EH (cell line): ENCODE results near the gene SLC39A6.
"Not testable (repeated sequence)": the region's sequence is repeated elsewhere in the genome, so short reads cannot be mapped to it uniquely, and the experiment has no call there.

ENCODE experiments used
- DNase-seq: peaks from one replicate; pipeline ENCODE4 v3.0.0-alpha.2; 2015; ENCODE audit warnings: low read depth

SLC39A6 gene, protein sequence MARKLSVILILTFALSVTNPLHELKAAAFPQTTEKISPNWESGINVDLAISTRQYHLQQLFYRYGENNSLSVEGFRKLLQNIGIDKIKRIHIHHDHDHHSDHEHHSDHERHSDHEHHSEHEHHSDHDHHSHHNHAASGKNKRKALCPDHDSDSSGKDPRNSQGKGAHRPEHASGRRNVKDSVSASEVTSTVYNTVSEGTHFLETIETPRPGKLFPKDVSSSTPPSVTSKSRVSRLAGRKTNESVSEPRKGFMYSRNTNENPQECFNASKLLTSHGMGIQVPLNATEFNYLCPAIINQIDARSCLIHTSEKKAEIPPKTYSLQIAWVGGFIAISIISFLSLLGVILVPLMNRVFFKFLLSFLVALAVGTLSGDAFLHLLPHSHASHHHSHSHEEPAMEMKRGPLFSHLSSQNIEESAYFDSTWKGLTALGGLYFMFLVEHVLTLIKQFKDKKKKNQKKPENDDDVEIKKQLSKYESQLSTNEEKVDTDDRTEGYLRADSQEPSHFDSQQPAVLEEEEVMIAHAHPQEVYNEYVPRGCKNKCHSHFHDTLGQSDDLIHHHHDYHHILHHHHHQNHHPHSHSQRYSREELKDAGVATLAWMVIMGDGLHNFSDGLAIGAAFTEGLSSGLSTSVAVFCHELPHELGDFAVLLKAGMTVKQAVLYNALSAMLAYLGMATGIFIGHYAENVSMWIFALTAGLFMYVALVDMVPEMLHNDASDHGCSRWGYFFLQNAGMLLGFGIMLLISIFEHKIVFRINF

DNA sequence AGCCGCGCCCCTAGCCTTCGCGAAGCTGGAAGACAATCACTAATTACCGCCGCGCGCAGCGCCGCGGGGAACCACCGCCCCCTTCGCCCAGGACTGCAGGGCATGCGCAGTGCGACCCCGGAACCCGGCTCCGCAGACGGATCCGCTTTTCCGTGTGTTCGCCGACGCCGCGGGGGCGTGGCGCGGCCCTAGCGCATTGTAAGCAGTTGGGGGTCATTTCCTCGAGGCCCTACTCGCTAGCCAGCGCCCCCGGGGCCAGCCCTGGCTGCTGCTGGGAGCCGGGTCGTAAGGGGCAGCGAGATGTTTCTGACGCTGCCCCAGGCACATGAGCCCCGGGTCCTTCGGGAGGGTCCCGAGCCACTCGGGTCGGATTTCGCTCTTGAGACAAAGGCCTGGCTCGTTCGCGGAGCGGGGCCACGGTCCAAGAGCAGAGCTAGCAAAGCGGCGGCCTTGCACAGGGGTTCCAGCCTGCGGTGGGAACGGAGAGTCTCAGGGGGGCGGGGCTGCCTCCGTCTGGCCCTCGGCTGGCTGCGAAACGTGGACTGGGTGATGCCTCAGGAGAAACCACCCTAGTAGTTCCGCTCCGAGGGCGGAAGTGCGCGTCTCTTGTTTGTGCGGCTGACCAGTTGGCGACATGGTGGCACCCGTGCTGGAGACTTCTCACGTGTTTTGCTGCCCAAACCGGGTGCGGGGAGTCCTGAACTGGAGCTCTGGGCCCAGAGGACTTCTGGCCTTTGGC is at the start of gene SLC39A6, which contains the start of gene ELP2:
Gene SLC39A6 (minus strand): TSS at position 41 of the 739 bp plus-strand sequence. CDS start 2,333 bp downstream, outside the sequence.
Gene ELP2 (plus strand): TSS at position 600 of the 739 bp plus-strand sequence. CDS start 35 bp downstream, at position 635.
- DNase-seq: peak; percentile 95

- no peak for DNase-seq
Observed at GRCh38 chr18:36177913-36178312, 48.8 kb upstream of the SLC39A6 start.

GRCh38 chr18:36176711-36177110 is 47.6 kb upstream of the SLC39A6 start:
- peak; percentile 50 for DNase-seq

- no peak for DNase-seq
Observed at GRCh38 chr18:36176177-36176584, 47.0 kb upstream of the SLC39A6 start.

- no peak for DNase-seq
Observed at GRCh38 chr18:36175481-36175880, 46.3 kb upstream of the SLC39A6 start.

DNA sequence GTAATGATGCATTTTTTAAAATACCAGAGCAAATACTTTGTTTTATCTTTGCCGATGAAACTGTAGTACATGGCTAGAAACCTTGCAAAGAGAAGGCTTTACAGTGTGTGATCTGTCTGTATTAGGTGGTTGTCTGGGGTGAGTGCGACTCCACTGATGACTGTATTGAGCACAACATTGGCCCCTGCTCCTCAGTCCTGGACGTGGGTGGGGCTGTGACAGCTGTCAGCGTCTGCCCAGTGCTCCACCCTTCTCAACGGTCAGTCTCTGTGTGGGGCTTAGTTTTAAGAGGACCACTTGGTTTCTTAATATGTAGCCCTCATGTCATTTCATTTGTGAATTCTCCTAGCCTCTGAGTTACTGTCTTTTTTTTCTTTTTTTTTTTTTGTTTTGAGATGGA is 40.8 kb upstream of the SLC39A6 start:
- DNase-seq: no peak

- DNase-seq: not testable (repeated sequence)
Observed at GRCh38 chr18:36168296-36168695, 39.2 kb upstream of the SLC39A6 start.

DNA sequence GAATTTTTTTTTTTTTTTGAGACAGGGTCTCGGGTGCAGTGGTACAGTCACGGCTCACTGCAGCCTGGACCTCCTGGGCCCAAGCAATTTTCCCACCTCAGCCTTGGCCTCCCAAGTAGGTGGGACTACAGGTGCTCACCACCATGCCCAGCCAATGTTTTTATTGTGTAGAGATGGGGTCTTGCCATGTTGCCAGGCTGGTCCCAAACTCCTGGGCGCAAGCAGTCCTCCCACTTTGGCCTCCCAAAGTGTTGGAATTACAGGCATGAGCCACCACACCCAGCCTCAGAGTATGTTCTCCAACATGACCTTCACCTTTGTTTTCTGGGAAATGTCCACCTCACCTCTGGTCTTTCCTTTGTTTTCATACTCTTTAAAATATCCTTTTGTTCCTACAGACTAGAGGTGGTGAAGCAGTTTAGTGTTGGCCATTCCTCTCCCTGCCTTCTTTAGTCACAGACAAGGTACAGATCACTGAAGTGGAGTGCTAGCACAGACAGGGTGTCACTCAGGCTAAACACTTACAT is 38.6 kb upstream of the SLC39A6 start:
- DNase-seq: no peak

DNA sequence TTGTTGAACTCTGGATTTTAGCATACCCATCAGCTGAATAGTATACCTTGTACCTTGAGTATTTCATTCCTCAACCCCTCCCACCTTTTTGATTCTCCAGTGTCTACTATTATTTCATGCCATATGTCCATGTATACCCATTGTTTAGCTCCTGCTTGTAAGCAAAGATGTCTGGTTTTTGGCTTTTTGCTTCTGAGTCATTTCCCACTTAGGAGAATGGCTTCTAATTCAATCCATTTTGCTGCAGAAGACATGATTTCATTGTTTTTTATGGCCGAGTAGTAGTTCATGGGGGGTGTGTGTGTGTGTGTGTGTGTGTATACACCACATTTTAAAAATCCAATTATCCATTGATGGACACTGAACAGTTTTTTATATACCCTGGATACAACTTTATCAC is 33.8 kb upstream of the SLC39A6 start:
- no peak for DNase-seq

- no peak for DNase-seq
Observed at GRCh38 chr18:36160959-36161371, 31.8 kb upstream of the SLC39A6 start.

DNA sequence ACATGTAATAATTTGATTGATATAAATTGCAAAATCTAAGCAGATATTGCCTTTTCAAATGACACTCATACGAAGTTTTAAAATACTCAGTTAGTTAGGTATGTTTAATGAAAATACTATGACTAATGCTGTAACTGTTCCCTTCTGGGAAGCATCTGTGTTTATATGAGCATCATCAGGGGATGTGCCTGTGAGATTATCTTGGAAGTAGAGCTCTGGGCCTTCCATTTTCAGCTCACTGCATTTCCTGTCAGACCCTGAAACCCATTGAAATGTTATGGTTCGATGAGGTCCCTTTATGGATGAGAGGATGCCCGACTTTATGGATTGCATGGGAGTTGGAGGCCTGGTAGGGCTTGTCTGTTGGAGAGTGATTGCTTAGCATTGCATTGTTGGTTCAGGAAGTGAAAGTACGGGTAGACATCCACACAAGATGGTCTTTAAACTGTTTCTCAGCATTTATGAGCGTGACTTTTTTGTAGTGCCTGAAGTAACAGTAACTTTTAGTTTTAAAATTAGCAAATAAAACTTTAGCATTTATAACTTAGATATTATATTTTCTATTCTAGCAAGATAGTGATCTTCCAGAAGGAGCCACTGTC is 29.2 kb upstream of the SLC39A6 start:
- DNase-seq: peak; percentile 93

- peak; percentile 68 for DNase-seq
Observed at GRCh38 chr18:36157441-36157840, 28.3 kb upstream of the SLC39A6 start.

DNA sequence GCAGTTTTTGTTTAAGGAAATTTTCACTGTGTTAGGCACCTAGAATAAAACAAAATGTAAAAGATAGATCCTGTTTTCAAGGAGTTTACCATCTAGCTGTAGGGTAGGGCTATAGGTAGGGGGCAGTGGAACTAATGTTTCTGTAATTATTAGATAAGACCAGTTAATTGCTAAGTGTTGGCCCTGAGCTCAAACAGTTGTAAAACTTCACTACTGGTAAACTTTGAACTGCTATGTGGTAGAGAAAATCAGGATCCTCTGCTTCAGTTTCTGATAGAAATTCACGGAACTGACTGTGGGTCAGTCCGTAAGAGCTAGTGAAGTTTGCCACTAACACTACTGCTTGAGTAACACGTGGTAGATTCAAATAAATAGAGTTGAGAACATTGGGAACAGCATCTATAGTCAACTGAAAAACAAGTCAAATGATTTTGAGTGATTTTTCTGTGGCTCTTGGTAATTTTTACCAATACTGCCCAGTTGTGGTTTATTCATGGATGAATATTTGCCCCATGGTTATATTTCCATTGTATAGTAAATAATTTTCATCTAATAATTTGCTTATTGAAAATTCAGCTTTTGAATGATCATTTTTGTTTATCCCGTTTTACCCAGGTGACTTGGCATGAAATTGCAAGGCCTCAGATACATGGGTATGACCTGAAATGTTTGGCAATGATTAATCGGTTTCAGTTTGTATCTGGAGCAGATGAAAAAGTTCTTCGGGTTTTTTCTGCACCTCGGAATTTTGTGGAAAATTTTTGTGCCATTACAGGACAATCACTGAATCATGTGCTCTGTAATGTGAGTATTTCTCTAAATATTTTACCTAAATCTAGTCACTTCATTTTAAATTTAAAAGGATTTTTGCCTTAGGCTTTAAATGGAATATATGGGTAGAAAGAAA is 27.0 kb upstream of the SLC39A6 start:
- peak; percentile 63 for DNase-seq

GRCh38 chr18:36153771-36154170 is 24.6 kb upstream of the SLC39A6 start:
- DNase-seq: peak; percentile 63

- peak; percentile 96 for DNase-seq
Observed at GRCh38 chr18:36153203-36153602, 24.1 kb upstream of the SLC39A6 start.

DNA sequence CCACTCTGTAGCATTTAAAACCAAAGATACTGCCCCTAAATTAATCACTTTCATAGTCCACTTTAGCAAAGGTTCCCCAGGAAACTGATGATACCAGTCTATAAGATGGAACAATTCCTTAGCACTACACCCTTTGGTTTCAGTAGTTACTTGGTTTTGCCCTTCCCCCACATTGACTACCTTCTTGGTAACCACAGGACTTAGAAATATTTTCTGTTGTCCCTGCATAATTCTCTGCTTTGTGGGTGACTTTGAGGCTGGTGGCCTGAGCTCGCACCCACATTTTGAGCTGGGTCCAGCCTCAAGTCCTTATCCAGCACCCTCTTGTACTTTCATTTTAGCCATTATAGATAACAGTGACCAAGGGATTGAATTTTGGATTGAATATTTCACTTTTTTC is 23.6 kb upstream of the SLC39A6 start:
- no peak for DNase-seq

- no peak for DNase-seq
Observed at GRCh38 chr18:36149514-36150289, 20.6 kb upstream of the SLC39A6 start.

- DNase-seq: no peak
Observed at GRCh38 chr18:36143391-36143790, 14.3 kb upstream of the SLC39A6 start.

DNA sequence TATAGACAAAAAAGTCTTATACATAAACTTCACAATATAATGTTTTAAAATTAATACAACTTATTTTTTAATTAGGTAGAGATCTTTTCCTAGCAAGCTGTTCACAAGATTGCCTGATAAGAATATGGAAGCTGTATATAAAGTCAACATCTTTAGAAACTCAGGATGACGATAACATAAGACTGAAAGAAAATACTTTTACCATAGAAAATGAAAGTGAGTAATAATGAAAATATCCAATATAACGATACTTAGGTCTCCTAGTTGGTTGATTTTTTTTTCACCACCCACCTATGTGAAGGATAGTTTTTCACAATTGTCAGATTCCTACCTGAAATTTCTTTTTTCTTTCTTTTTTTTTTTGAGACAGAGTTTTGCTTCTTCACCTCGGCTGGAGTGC is 13.6 kb upstream of the SLC39A6 start:
- no peak for DNase-seq

GRCh38 chr18:36141576-36141975 is 12.4 kb upstream of the SLC39A6 start:
- no peak for DNase-seq
